Body of pancreas (tissue), 4 donors: ENCODE measurements around the gene PAPOLA. TPM values are rescaled to one million over a fixed set of nuclear protein-coding genes. Genes with fewer than 3 reads are reported as not detected.
"Not testable (repeated sequence)": the region's sequence is repeated elsewhere in the genome, so short reads cannot be mapped to it uniquely, and the experiment has no call there.

Source experiments
- ATAC-seq: fragments of 150-250 bp; one replicate; pipeline ENCODE4 v1.9.1; 2016
- DNase-seq, 4 donors: peaks; one replicate each; pipeline ENCODE4 v3.0.0-alpha.2; 2019
- H3K27ac ChIP-seq, 4 donors: fragments of 200-600 bp; sonication (generic); 1 replicate in 3 of 4; 2 replicates in 1 of 4; pipeline versions ENCODE4 v1.5.1 to v1.6.1; 2016 to 2019; ENCODE audit warnings: mild to moderate bottlenecking in 1 of 4, mixed read lengths in 1 of 4, moderate library complexity in 1 of 4
- H3K27me3 ChIP-seq, 2 donors: fragments of 200-600 bp; sonication (generic); one replicate each; pipeline ENCODE4 v1.6.0; 2016; ENCODE audit warnings: mild to moderate bottlenecking in 1 of 2
- H3K36me3 ChIP-seq, 2 donors: fragments of 200-600 bp; sonication (generic); replicated peaks in 1 of 2; 2 replicates each; pipeline ENCODE4 v1.5.1; 2016; ENCODE audit warnings: low read depth in 2 of 2; ENCODE audit not compliant: insufficient read depth in 1 of 2
- H3K4me1 ChIP-seq: fragments of 200-600 bp; sonication (generic); one replicate; pipeline ENCODE4 v1.6.0; 2016
- H3K4me3 ChIP-seq, 2 donors: fragments of 200-600 bp; sonication (generic); 1 replicate in 1 of 2; 2 replicates in 1 of 2; pipeline ENCODE4 v1.5.1; 2016 to 2019
- H3K9me3 ChIP-seq, 3 donors: fragments of 200-600 bp; sonication (generic); 1 replicate in 2 of 3; 2 replicates in 1 of 3; pipeline ENCODE4 v1.5.1; 2016
- CTCF ChIP-seq, 7 experiments: fragments of 450-650 bp in 4 of 7; fragments of 200-600 bp in 3 of 7; sonication (generic) in 3 of 7; IDR thresholded peaks; one replicate each; pipeline ENCODE4 v1.5.1; 2016 to 2019; ENCODE audit warnings: antibody characterized with exemption in 7 of 7
- POLR2A ChIP-seq, 3 donors: fragments of 450-650 bp; IDR thresholded peaks; one replicate each; pipeline ENCODE4 v1.6.1; 2016; ENCODE audit warnings: antibody characterized with exemption in 3 of 3, mild to moderate bottlenecking in 2 of 3
- WGBS, 2 donors: methylation state at CpG; one replicate each; pipeline ENCODE4 v1.1.5; 2017; 5-methylcytosine and 5-hydroxymethylcytosine counted together
- intact Hi-C: fragments of 100-400 bp; cut with DNase I; formaldehyde crosslinking; loops from one replicate; pipeline ENCODE4 v1.15.1; 2023
- total RNA-seq, 2 donors: library from RNA; depleted of rRNA; stranded (reverse); fragments of >200 nt; gene quantifications; one replicate each; pipeline ENCODE4 v1.1.0, GENCODE V29; 2016

The PAPOLA gene
- total RNA-seq, 2 donors from 2014 or later: 122 to 163 TPM

- WGBS, 2 donors: 14 to 20% methylated on average over 7 to 8 of the region's 8 CpGs
- DNase-seq (peak; percentile 69 to 88 (median 81)), ATAC-seq (peak; percentile 94)
- H3K4me3 ChIP-seq: no peak overlapping the region
- intact Hi-C loops: no loop called here
- H3K27me3 ChIP-seq: no peaks in the 10 kb centered on the region
- no peaks in the 10 kb centered on the region for H3K36me3 ChIP-seq
- no peaks in the 10 kb centered on the region for H3K9me3 ChIP-seq
- peaks cover 30% of the 10 kb centered on the region for H3K4me1 ChIP-seq
- H3K27ac ChIP-seq: peak overlapping the region; percentile 79 to 92 (median 84)
- TF ChIP-seq CTCF (IDR thresholded peaks at IDR 0.05) (no peak), POLR2A (IDR thresholded peaks at IDR 0.05) (peak in 2 of 3 donors; percentile 11 to 25)
Observed at GRCh38 chr14:96461950-96462798, 40.0 kb upstream of the PAPOLA start.

- ATAC-seq (no peak), DNase-seq (no peak)
- Histone ChIP-seq H3K27me3 (no peaks in the 10 kb centered on the region), H3K9me3 (no peaks in the 10 kb centered on the region), H3K27ac (no peak overlapping the region), H3K4me3 (no peak overlapping the region), H3K36me3 (no peaks in the 10 kb centered on the region), H3K4me1 (peaks cover 30% of the 10 kb centered on the region)
- WGBS, 2 donors: 87 to 97% methylated on average over 7 of the region's 7 CpGs
- intact Hi-C loops: no loop called here
- TF ChIP-seq CTCF (IDR thresholded peaks at IDR 0.05) (no peak), POLR2A (IDR thresholded peaks at IDR 0.05) (no peak)
Observed at GRCh38 chr14:96464136-96464535, 38.0 kb upstream of the PAPOLA start.

GRCh38 chr14:96466918-96467317 is 35.3 kb upstream of the PAPOLA start:
- no peak overlapping the region for H3K27ac ChIP-seq
- WGBS, 2 donors: 68 to 69% methylated on average over 3 of the region's 3 CpGs
- no peaks in the 10 kb centered on the region for H3K9me3 ChIP-seq
- H3K4me3 ChIP-seq: no peak overlapping the region
- ATAC-seq (no peak), DNase-seq (no peak)
- no peaks in the 10 kb centered on the region for H3K36me3 ChIP-seq
- peaks cover 14% of the 10 kb centered on the region for H3K4me1 ChIP-seq
- H3K27me3 ChIP-seq: no peaks in the 10 kb centered on the region
- TF ChIP-seq CTCF (IDR thresholded peaks at IDR 0.05) (no peak), POLR2A (IDR thresholded peaks at IDR 0.05) (no peak)
- intact Hi-C loops: no loop called here

- Histone ChIP-seq H3K4me1 (no peaks in the 10 kb centered on the region), H3K27ac (no peak overlapping the region), H3K36me3 (no peaks in the 10 kb centered on the region), H3K9me3 (no peaks in the 10 kb centered on the region), H3K4me3 (no peak overlapping the region), H3K27me3 (no peaks in the 10 kb centered on the region)
- DNase-seq (no peak), ATAC-seq (no peak)
- 45 to 54% methylated on average over 4 of the region's 4 CpGs for WGBS, 2 donors
- TF ChIP-seq POLR2A (IDR thresholded peaks at IDR 0.05) (no peak), CTCF (IDR thresholded peaks at IDR 0.05) (no peak)
- intact Hi-C loops: no loop called here
Observed at GRCh38 chr14:96470331-96470730, 31.9 kb upstream of the PAPOLA start.

- DNase-seq, H3K27me3 ChIP-seq, ATAC-seq, H3K27ac ChIP-seq, H3K4me1 ChIP-seq, intact Hi-C loops, H3K36me3 ChIP-seq, H3K4me3 ChIP-seq, H3K9me3 ChIP-seq: not testable (repeated sequence)
- 86 to 91% methylated on average over 4 of the region's 4 CpGs for WGBS, 2 donors
Observed at GRCh38 chr14:96470967-96471366, 31.2 kb upstream of the PAPOLA start.
